Muscle layer of duodenum (tissue), 2 donors: ENCODE data around the gene CCNA2.

Experiments
- H3K27ac ChIP-seq: one replicate; pipeline ENCODE4 v1.7.0; 2013; ENCODE audit warnings: mild to moderate bottlenecking, low read length
- H3K27me3 ChIP-seq: one replicate; pipeline ENCODE4 v1.7.0; 2013; ENCODE audit warnings: low read depth, mild to moderate bottlenecking, control low read depth, low read length
- H3K36me3 ChIP-seq, 2 donors: one replicate each; pipeline ENCODE4 v1.7.0; 2013; ENCODE audit warnings: low read length in 2 of 2, control low read depth in 1 of 2, mild to moderate bottlenecking in 1 of 2; ENCODE audit not compliant: insufficient read depth in 2 of 2, control insufficient read depth in 1 of 2
- H3K4me1 ChIP-seq, 2 donors: one replicate each; pipeline ENCODE4 v1.7.0; 2013; ENCODE audit warnings: low read length in 2 of 2, mild to moderate bottlenecking in 2 of 2, control low read depth in 1 of 2, moderate library complexity in 1 of 2; ENCODE audit not compliant: insufficient read depth in 2 of 2, control insufficient read depth in 1 of 2
- H3K4me3 ChIP-seq, 2 donors: one replicate each; pipeline ENCODE4 v1.7.0; 2013; ENCODE audit warnings: low read length in 2 of 2, low read depth in 1 of 2, mild to moderate bottlenecking in 1 of 2
- H3K9me3 ChIP-seq, 2 donors: one replicate each; pipeline ENCODE4 v1.7.0; 2013; ENCODE audit warnings: low read length in 2 of 2, control low read depth in 1 of 2, mild to moderate bottlenecking in 1 of 2; ENCODE audit not compliant: control insufficient read depth in 1 of 2
- donor health status: healthy.

CCNA2 gene

DNA sequence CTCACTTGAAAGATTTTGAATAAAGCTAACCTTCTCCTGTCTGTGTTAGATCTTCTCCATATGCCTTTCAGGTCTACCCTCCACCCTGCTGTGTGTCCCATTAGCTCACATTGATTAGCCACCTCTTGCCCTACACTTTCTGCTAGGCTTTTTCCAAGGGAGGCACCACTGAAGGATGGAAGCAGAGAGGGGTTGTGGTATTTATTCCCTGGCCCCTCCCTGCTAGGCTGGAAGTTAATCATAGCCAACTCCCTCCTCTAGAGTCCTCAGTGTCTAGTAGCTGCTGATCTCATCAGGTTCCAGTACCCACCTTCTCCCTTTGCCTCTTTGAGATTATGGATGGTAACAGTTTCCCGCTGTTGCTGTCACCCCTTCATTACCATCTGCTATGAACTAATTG is 49.8 kb downstream of the CCNA2 start:
- Histone ChIP-seq H3K9me3 (no peaks in the 10 kb centered on the region), H3K27ac (no peak overlapping the region), H3K4me3 (no peak overlapping the region), H3K36me3 (no peaks in the 10 kb centered on the region), H3K4me1 (no peaks in the 10 kb centered on the region), H3K27me3 (no peaks in the 10 kb centered on the region)

DNA sequence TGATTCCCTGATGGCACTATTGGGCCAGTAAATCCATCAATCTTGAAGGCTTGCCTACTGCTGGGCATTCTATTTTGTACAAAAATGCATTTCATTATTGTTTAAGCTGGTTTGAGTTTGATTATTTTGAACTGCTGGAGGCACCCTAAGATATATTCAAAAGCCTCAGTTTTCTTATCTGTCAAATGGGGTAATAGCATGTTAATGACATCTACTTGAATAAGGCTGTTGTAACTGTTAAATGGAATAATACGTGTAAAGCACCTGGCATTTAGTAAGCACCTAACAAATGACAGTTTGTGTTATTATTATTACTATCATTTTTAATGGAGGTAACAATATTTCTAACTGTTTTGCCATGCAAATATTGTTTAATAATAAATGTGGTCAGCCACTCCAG is 51.8 kb downstream of the CCNA2 start:
- H3K36me3 ChIP-seq: no peaks in the 10 kb centered on the region
- H3K9me3 ChIP-seq: no peaks in the 10 kb centered on the region
- H3K27me3 ChIP-seq: no peaks in the 10 kb centered on the region
- no peak overlapping the region for H3K27ac ChIP-seq
- no peaks in the 10 kb centered on the region for H3K4me1 ChIP-seq
- H3K4me3 ChIP-seq: no peak overlapping the region

- Histone ChIP-seq H3K4me1 (peaks cover 0 to 10% of the 10 kb centered on the region in 2 donors), H3K27ac (no peak overlapping the region), H3K36me3 (no peaks in the 10 kb centered on the region), H3K4me3 (no peak overlapping the region), H3K9me3 (no peaks in the 10 kb centered on the region), H3K27me3 (peaks cover 8% of the 10 kb centered on the region)
These were observed 54.3 kb downstream of the CCNA2 start for GRCh38 chr4:121769341-121769740.

- no peak overlapping the region for H3K4me3 ChIP-seq
- no peaks in the 10 kb centered on the region for H3K36me3 ChIP-seq
- H3K4me1 ChIP-seq: peaks cover 0 to 11% of the 10 kb centered on the region in 2 donors
- H3K9me3 ChIP-seq: no peaks in the 10 kb centered on the region
- no peak overlapping the region for H3K27ac ChIP-seq
- peaks cover 8% of the 10 kb centered on the region for H3K27me3 ChIP-seq
These were observed 56.5 kb downstream of the CCNA2 start for GRCh38 chr4:121767166-121767565.
